SK-N-SH (cell line): ENCODE measurements around the gene TRANK1. TPM values are rescaled to one million over a fixed set of nuclear protein-coding genes. Genes with fewer than 3 reads are reported as not detected.

ENCODE experiments used
- CTCF ChIA-PET: fragments of 300-600, 350-600 bp; formaldehyde crosslinking; extraction: SDS; loops from one replicate; lab custom pipeline; 2021; lab: Yijun Ruan, JAX
- POLR2A ChIA-PET: fragments of 350-600 bp; sonication (Branson Sonifier 250); formaldehyde crosslinking; extraction: SDS; loops from one replicate; lab custom pipeline; 2020; ENCODE audit warnings: antibody characterized with exemption, inconsistent platforms; lab: Yijun Ruan, JAX
- DNase-seq: peaks from one replicate; pipeline ENCODE4 v3.0.0; 2012
- H2AFZ ChIP-seq: fragments of 200-600 bp; sonication (generic); 2 replicates; pipeline ENCODE4 v1.8.1; 2016; ENCODE audit warnings: antibody characterized with exemption, mild to moderate bottlenecking, low read depth
- H3F3A ChIP-seq: fragments of 200-600 bp; sonication (generic); replicated peaks from 2 replicates; pipeline ENCODE3; 2016; ENCODE audit warnings: antibody characterized with exemption, mild to moderate bottlenecking; ENCODE audit not compliant: insufficient read depth
- H3K27ac ChIP-seq, 2 experiments: fragments of 200-500 bp in 1 of 2; fragments of 200-600 bp in 1 of 2; sonication (Bioruptor generic) in 1 of 2; sonication (generic), shearing (Covaris generic) in 1 of 2; 2 replicates each; pipeline versions ENCODE4 v1.5.1 to v1.6.1; 2014 to 2016; ENCODE audit warnings: low read depth in 2 of 2, inconsistent platforms in 1 of 2, low read length in 1 of 2, mild to moderate bottlenecking in 1 of 2, mixed read lengths in 1 of 2
- H3K27me3 ChIP-seq: fragments of 200-600 bp; sonication (generic), shearing (Covaris generic); 2 replicates; pipeline ENCODE4 v1.6.1; 2016; ENCODE audit warnings: mixed run types; ENCODE audit not compliant: insufficient read depth
- H3K36me3 ChIP-seq, 2 experiments: fragments of 200-500 bp in 1 of 2; fragments of 200-600 bp in 1 of 2; sonication (Bioruptor generic) in 1 of 2; sonication (generic) in 1 of 2; replicated peaks in 1 of 2; 2 replicates each; pipeline versions ENCODE3 to v1.5.1; 2014 to 2016; ENCODE audit warnings: low read length in 1 of 2, mild to moderate bottlenecking in 1 of 2; ENCODE audit not compliant: insufficient read depth in 2 of 2, control insufficient read depth in 1 of 2
- H3K4me1 ChIP-seq, 2 experiments: fragments of 200-500 bp in 1 of 2; fragments of 200-600 bp in 1 of 2; sonication (Bioruptor generic) in 1 of 2; sonication (generic), shearing (Covaris generic) in 1 of 2; 2 replicates each; pipeline versions ENCODE4 v1.5.1 to v1.6.1; 2014 to 2016; ENCODE audit warnings: low read depth in 1 of 2, low read length in 1 of 2, mixed run types in 1 of 2; ENCODE audit not compliant: insufficient read depth in 2 of 2, control insufficient read depth in 1 of 2
- H3K4me2 ChIP-seq: fragments of 200-600 bp; sonication (generic), shearing (Covaris generic); 2 replicates; pipeline ENCODE4 v1.6.1; 2017; ENCODE audit warnings: mixed run types
- H3K4me3 ChIP-seq, 2 experiments: fragments of 200-500 bp in 1 of 2; fragments of 200-600 bp in 1 of 2; sonication (Bioruptor generic) in 1 of 2; sonication (generic), shearing (Covaris generic) in 1 of 2; 2 replicates each; pipeline versions ENCODE4 v1.5.1 to v1.8.1; 2014 to 2016; ENCODE audit warnings: low read depth in 2 of 2, inconsistent platforms in 1 of 2, low read length in 1 of 2, mild to moderate bottlenecking in 1 of 2, mixed read lengths in 1 of 2, moderate library complexity in 1 of 2
- H3K79me2 ChIP-seq: fragments of 200-600 bp; sonication (generic); 2 replicates; pipeline ENCODE4 v1.8.1; 2017; ENCODE audit warnings: mild to moderate bottlenecking; ENCODE audit not compliant: insufficient read depth
- H3K9ac ChIP-seq: fragments of 200-600 bp; sonication (generic); 2 replicates; pipeline ENCODE4 v1.6.1; 2017; ENCODE audit warnings: mixed run types
- H3K9me2 ChIP-seq: fragments of 200-600 bp; sonication (generic); 2 replicates; pipeline ENCODE4 v1.6.1; 2017; ENCODE audit warnings: mixed run types
- H3K9me3 ChIP-seq: fragments of 200-600 bp; sonication (generic); 2 replicates; pipeline ENCODE4 v1.6.1; 2017; ENCODE audit warnings: mixed run types, mild to moderate bottlenecking, moderate library complexity
- H4K20me1 ChIP-seq: fragments of 200-600 bp; sonication (generic); 2 replicates; pipeline ENCODE4 v1.6.1; 2017; ENCODE audit warnings: mild to moderate bottlenecking, mixed run types; ENCODE audit not compliant: insufficient read depth
- CHD2 ChIP-seq: fragments of 150-350 bp; IDR thresholded peaks from 2 replicates; pipeline ENCODE4 v1.6.1; 2018; ENCODE audit warnings: low read length; ENCODE audit not compliant: partially characterized antibody
- CTCF ChIP-seq: fragments of 200-600 bp; sonication (generic); IDR thresholded peaks from 2 replicates; pipeline ENCODE4 v1.6.1; 2017; ENCODE audit warnings: antibody characterized with exemption, mild to moderate bottlenecking, moderate library complexity
- FOSL2 ChIP-seq: IDR thresholded peaks from 2 replicates; pipeline ENCODE4 v1.4.0; 2012; ENCODE audit warnings: low read depth, mild to moderate bottlenecking, moderate library complexity, borderline replicate concordance
- FOXJ3 ChIP-seq: sonication (generic); formaldehyde crosslinking; IDR thresholded peaks from 2 replicates; pipeline ENCODE4 v1.5.1; 2020; ENCODE audit warnings: mild to moderate bottlenecking, missing genetic modification reagents
- FOXM1 ChIP-seq: IDR thresholded peaks from 2 replicates; pipeline ENCODE4 v1.4.0; 2012; ENCODE audit warnings: low read depth, mild to moderate bottlenecking
- IRF3 ChIP-seq: fragments of 150-350 bp; IDR thresholded peaks from 2 replicates; pipeline ENCODE4 v1.6.1; 2016; ENCODE audit warnings: mild to moderate bottlenecking, low read depth, low read length
- MEF2A ChIP-seq: IDR thresholded peaks from 2 replicates; pipeline ENCODE4 v1.4.0; 2012; ENCODE audit warnings: low read depth, borderline replicate concordance
- MXI1 ChIP-seq: IDR thresholded peaks from 2 replicates; pipeline ENCODE4 v1.6.1; 2012; ENCODE audit warnings: mild to moderate bottlenecking, low read depth, low read length, improper control_type of control experiment
- NRF1 ChIP-seq: IDR thresholded peaks from 2 replicates; pipeline ENCODE4 v1.6.1; 2012; ENCODE audit warnings: low read depth, mild to moderate bottlenecking, low read length
- PBX3 ChIP-seq: IDR thresholded peaks from 2 replicates; pipeline ENCODE4; 2012
- REST ChIP-seq: IDR thresholded peaks from 2 replicates; pipeline ENCODE4 v1.6.1; 2012; ENCODE audit warnings: mild to moderate bottlenecking, low read depth, low read length, moderate library complexity
- SIN3A ChIP-seq: IDR thresholded peaks from 2 replicates; pipeline ENCODE4 v1.6.1; 2012; ENCODE audit warnings: low read depth, mild to moderate bottlenecking, low read length, moderate library complexity, borderline replicate concordance
- SMC3 ChIP-seq: IDR thresholded peaks from 2 replicates; pipeline ENCODE4 v1.6.1; 2012; ENCODE audit warnings: low read depth, low read length, improper control_type of control experiment
- TAF1 ChIP-seq: IDR thresholded peaks from 2 replicates; pipeline ENCODE4 v1.6.1; 2012; ENCODE audit warnings: low read depth, mild to moderate bottlenecking, low read length, moderate library complexity, borderline replicate concordance
- TEAD4 ChIP-seq: IDR thresholded peaks from 2 replicates; pipeline ENCODE4 v1.4.0; 2012; ENCODE audit warnings: mild to moderate bottlenecking, borderline replicate concordance; ENCODE audit not compliant: insufficient read depth
- USF1 ChIP-seq: IDR thresholded peaks from 2 replicates; pipeline ENCODE4 v1.4.0; 2012; ENCODE audit warnings: low read depth, borderline replicate concordance
- YY1 ChIP-seq: IDR thresholded peaks from 2 replicates; pipeline ENCODE4 v1.4.0; 2012; ENCODE audit warnings: low read depth, mild to moderate bottlenecking
- ZBTB33 ChIP-seq: IDR thresholded peaks from 2 replicates; pipeline ENCODE4 v1.4.0; 2012; ENCODE audit warnings: low read depth, borderline replicate concordance
- WGBS: methylation state at CpG from one replicate; pipeline ENCODE4 v1.1.6; 2017; ENCODE audit warnings: low lambda C conversion rate; 5-methylcytosine and 5-hydroxymethylcytosine counted together
- polyA plus RNA-seq, 3 experiments: library from polyadenylated mRNA; depleted of rRNA; stranded (reverse); fragments of >200 nt; gene quantifications; 2 replicates each; pipeline ENCODE4 v1.2.3, GENCODE V29; 2012

TRANK1 gene
- polyA plus RNA-seq, 1 of the 3 experiments (the other 2 are of a cell fraction), result 0.16 TPM

GRCh38 chr3:36864180-36865053 lies 80.4 kb downstream of the TRANK1 start (continued):
- TF ChIP-seq ZBTB33, result no peak
- no peak for TF ChIP-seq PBX3
- no peak for TF ChIP-seq YY1

GRCh38 chr3:36862076-36862755 lies 82.6 kb downstream of the TRANK1 start:
- Histone ChIP-seq H3F3A (no peaks in the 10 kb centered on the region), H3K27ac (no peak overlapping the region), H3K27me3 (no peaks in the 10 kb centered on the region; the same call in 1 of the 2 replicates), H2AFZ (no peak overlapping the region), H4K20me1 (no peaks in the 10 kb centered on the region), H3K4me1 (peaks cover 0 to 7% of the 10 kb centered on the region in 2 experiments; a peak in 1 of 4 replicates), H3K4me3 (no peak overlapping the region)
- WGBS, result 84% methylated on average over 5 of the region's 5 CpGs
- DNase-seq, result no peak
- TF ChIP-seq NRF1, result no peak
- no peak for TF ChIP-seq FOXM1
- TF ChIP-seq TEAD4, result no peak
- no peak for TF ChIP-seq MXI1
- TF ChIP-seq SMC3, result no peak
- TF ChIP-seq USF1, result no peak
- TF ChIP-seq SIN3A, result no peak
- TF ChIP-seq CHD2, result no peak
- no peak for TF ChIP-seq CTCF
- no peak for TF ChIP-seq FOXJ3 (CRISPR knock-in tag)
- no peak for TF ChIP-seq REST
- TF ChIP-seq TAF1, result no peak
- no peak for TF ChIP-seq IRF3
- no peak for TF ChIP-seq FOSL2
- TF ChIP-seq MEF2A, result no peak
- TF ChIP-seq, all 33 proteins: peak for 0
- Histone ChIP-seq H3K9me2 (no peaks in the 10 kb centered on the region), H3K79me2 (no peaks in the 10 kb centered on the region), H3K4me2 (no peak overlapping the region), H3K9me3 (no peaks in the 10 kb centered on the region), H3K36me3 (no peaks in the 10 kb centered on the region), H3K9ac (no peak overlapping the region)
- CTCF ChIA-PET, result no interaction called here
- POLR2A ChIA-PET, result no interaction called here
